Measurements from ENCODE around the gene PROM1. TPM values are rescaled to one million over a fixed set of nuclear protein-coding genes. Genes with fewer than 3 reads are reported as not detected.
A peak's percentile ranks its signal among the peaks of the same experiment; 100 is the strongest.

Gene PROM1
- total and polyA plus RNA-seq, 2 of the 13 experiments (the other 11 are each of a cell fraction or from before 2014, with no cell fraction given): 3.9 to 16.4 TPM

GRCh38 chr4:16082426-16083240 is 1.2 kb downstream of the PROM1 start (continued):
- TF ChIP-seq ZMYM4 (CRISPR knock-in tag; IDR thresholded peaks at IDR 0.05) (peak; percentile 50; the same call in 1 of the 2 replicates), MZF1 (CRISPR knock-in tag; IDR thresholded peaks at IDR 0.05; ENCODE audit: borderline replicate concordance) (no peak), ZNF687 (CRISPR knock-in tag; IDR thresholded peaks at IDR 0.05) (peak; percentile 58), BCL6 (CRISPR knock-in tag; IDR thresholded peaks at IDR 0.05) (peak; percentile 44; the same call in 1 of the 2 replicates), AGO1 (IDR thresholded peaks at IDR 0.05; ENCODE audit: low read depth, low read length, poor library complexity, severe bottlenecking) (peak; percentile 43), BCL3 (CRISPR knock-in tag; IDR thresholded peaks at IDR 0.05) (0 out of 2 replicates have a peak, but pooled peaks have one; percentile 30), ZNF274 (CRISPR knock-in tag; IDR thresholded peaks at IDR 0.05) (peak; percentile 15; the same call in 1 of the 2 replicates), ZNF691 (CRISPR knock-in tag; IDR thresholded peaks at IDR 0.05; ENCODE audit: borderline replicate concordance, low read depth) (0 out of 2 replicates have a peak, but pooled peaks have one; percentile 47), ZNF205 (CRISPR knock-in tag; IDR thresholded peaks at IDR 0.05) (no peak), ZNF777 (CRISPR knock-in tag; IDR thresholded peaks at IDR 0.05) (0 out of 2 replicates have a peak, but pooled peaks have one; percentile 1), ZUFSP (CRISPR knock-in tag; IDR thresholded peaks at IDR 0.05; ENCODE audit: borderline replicate concordance) (no peak), XRCC5 (optimal IDR thresholded peaks at IDR 0.05; ENCODE audit: low read length) (peak; percentile 30), ZNF709 (CRISPR knock-in tag; IDR thresholded peaks at IDR 0.05) (0 out of 2 replicates have a peak, but pooled peaks have one; percentile 53), MXD3 (CRISPR knock-in tag; IDR thresholded peaks at IDR 0.05) (no peak), EZH2 (conservative IDR thresholded peaks at IDR 0.05; ENCODE audit: low read depth, low read length) (peak; percentile 84; the same call in 1 of the 2 replicates), ZNF326 (CRISPR knock-in tag; IDR thresholded peaks at IDR 0.05; ENCODE audit: borderline replicate concordance) (no peak), CTCF (CRISPR knock-in tag; IDR thresholded peaks at IDR 0.05) (peak; percentile 32; the same call in 1 of the 2 replicates), CHD2 (IDR thresholded peaks at IDR 0.05; ENCODE audit: low read depth, low read length) (peak; percentile 92)

Measured in HepG2 (cell line).